Stimulated activated naive CD8-positive, alpha-beta T cell treated with anti-CD3 and anti-CD28 coated beads, Interleukin-15, Interleukin-2, amounts not matched to agents 100 ng/mL and 50 ng/mL, for 24 hours (primary cell): ENCODE measurements around the gene MYRFL.

Experiments
- H3K27ac Mint-ChIP-seq: one replicate; pipeline ENCODE4 v1.8.0; 2021; ENCODE audit warnings: mild to moderate bottlenecking, mixed read lengths
- H3K27me3 Mint-ChIP-seq: one replicate; pipeline ENCODE4 v1.8.0; 2021; ENCODE audit warnings: mixed read lengths
- H3K36me3 Mint-ChIP-seq: one replicate; pipeline ENCODE4 v1.8.0; 2021; ENCODE audit warnings: low read depth, mixed read lengths
- H3K4me1 Mint-ChIP-seq: one replicate; pipeline ENCODE4 v1.8.0; 2021; ENCODE audit warnings: low read depth, mixed read lengths
- H3K4me3 Mint-ChIP-seq: one replicate; pipeline ENCODE4 v1.8.0; 2021; ENCODE audit warnings: mild to moderate bottlenecking, mixed read lengths
- H3K9me3 Mint-ChIP-seq: one replicate; pipeline ENCODE4 v1.8.0; 2021; ENCODE audit warnings: mixed read lengths

Gene MYRFL

DNA sequence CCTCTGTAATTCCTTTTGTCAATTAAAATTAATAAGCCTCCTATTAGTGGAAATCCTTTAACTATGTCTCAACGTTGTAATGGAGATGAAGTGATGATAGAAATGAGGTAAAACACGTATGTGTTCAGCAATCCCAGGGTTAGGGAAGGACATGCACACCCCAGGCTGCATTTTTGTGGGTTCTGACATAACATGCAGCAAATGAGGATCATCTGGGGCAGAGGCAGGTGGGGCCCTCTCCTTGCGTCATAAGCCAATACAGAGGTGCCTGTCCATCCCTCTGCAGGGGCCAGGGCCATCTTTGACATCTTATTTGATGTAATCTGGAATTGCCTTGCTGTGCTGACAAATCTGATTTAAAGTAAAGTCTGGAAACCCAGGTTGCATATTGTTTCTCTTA is 73.2 kb downstream of the MYRFL start:
- H3K27ac Mint-ChIP-seq, result no peak overlapping the region
- no peak overlapping the region for H3K4me3 Mint-ChIP-seq
- no peaks in the 10 kb centered on the region for H3K9me3 Mint-ChIP-seq
- no peaks in the 10 kb centered on the region for H3K27me3 Mint-ChIP-seq
- H3K36me3 Mint-ChIP-seq, result no peaks in the 10 kb centered on the region
- H3K4me1 Mint-ChIP-seq, result no peaks in the 10 kb centered on the region

DNA sequence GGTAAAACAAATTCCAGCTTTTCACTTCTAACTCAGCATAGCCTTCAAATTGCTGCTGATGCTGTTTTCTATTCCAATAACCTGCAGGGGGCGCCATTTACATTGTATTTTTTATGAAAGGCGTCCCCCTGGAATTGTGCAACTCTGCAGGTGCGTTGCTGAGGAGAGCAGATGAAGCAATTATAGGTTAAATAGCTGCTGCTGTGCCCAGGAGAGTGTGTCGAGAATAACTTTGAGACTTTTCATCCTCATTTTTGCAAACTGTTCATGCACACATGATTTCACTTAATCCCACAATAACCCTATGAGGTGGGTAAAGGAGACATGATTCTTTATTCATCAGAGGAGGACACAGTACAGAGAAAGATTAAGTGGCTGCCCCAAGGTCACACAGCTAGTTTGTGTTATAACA is 75.7 kb downstream of the MYRFL start:
- no peaks in the 10 kb centered on the region for H3K36me3 Mint-ChIP-seq
- no peak overlapping the region for H3K4me3 Mint-ChIP-seq
- no peaks in the 10 kb centered on the region for H3K27me3 Mint-ChIP-seq
- H3K9me3 Mint-ChIP-seq, result no peaks in the 10 kb centered on the region
- no peaks in the 10 kb centered on the region for H3K4me1 Mint-ChIP-seq
- no peak overlapping the region for H3K27ac Mint-ChIP-seq

DNA sequence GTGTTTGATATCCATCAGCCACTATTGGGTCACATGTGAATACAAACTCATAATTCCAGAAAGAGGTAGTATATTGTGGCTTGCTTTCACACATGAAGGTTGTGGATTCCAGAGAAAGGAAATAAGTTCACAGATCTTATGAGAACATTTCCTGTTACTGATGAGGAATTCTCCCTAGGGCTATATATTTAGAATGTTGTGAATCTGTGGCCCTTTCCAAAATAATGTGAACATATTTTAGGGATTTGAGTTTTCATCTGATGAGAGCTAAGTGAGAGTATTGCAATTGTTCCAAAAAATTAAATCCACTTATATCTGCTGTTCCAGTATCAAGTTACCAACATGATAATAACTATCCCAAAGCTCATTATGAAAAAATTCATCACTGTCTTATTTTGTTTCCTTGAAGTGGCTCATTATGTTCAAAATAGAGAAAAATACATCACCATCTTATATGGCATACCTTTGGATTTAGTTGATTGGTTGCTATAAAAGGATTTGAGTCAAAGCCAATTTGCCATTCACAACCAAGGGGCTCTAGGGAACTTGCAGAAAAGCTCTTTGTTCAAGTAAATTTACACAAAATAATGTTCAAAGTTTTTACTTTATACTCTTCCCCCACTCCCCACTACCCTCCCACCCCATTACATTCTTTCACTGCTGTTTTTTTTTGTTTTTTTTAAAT is 76.3 kb downstream of the MYRFL start:
- Mint-ChIP-seq H3K27ac (no peak overlapping the region), H3K9me3 (no peaks in the 10 kb centered on the region), H3K27me3 (no peaks in the 10 kb centered on the region), H3K4me3 (no peak overlapping the region), H3K4me1 (no peaks in the 10 kb centered on the region), H3K36me3 (no peaks in the 10 kb centered on the region)

DNA sequence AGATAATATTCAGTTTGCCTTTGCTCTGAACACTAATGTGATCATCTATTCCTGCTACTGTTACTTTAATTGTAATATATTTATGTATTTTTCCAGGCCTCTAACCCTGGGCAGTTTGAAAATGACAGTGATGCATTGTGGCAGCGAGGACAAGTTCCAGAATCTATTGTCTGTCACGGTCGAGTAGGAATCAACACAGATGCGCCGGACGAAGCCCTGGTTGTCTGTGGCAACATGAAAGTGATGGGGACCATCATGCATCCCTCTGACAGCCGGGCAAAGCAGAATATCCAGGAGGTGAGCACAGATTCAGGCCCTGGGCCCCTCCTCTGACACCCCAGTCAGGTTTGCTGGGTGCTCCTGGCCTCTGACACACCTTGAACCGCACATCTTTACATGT is 78.5 kb downstream of the MYRFL start:
- Mint-ChIP-seq H3K27me3 (no peaks in the 10 kb centered on the region), H3K9me3 (no peaks in the 10 kb centered on the region), H3K27ac (no peak overlapping the region), H3K4me3 (no peak overlapping the region), H3K4me1 (no peaks in the 10 kb centered on the region), H3K36me3 (no peaks in the 10 kb centered on the region)

DNA sequence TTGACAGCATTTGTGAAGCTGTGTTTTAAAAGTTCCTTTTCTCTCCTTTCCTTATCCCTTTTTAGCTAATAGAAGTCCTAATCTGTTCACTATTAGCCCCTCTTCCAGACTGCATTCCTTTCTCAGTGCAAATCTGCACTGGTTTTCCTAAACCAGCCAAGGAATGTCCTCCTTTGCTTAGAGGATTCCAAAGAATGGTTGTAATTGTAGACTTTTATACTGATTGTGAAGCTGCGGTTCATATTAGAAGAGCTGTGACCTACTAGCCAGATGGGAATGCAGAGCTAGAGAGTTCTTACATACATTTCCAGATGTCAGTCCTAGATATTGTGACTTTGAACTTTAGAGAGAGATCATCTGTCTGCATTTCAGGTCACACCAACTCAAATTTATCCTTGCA is 79.8 kb downstream of the MYRFL start:
- no peaks in the 10 kb centered on the region for H3K4me1 Mint-ChIP-seq
- no peaks in the 10 kb centered on the region for H3K27me3 Mint-ChIP-seq
- no peak overlapping the region for H3K27ac Mint-ChIP-seq
- no peak overlapping the region for H3K4me3 Mint-ChIP-seq
- no peaks in the 10 kb centered on the region for H3K36me3 Mint-ChIP-seq
- no peaks in the 10 kb centered on the region for H3K9me3 Mint-ChIP-seq

DNA sequence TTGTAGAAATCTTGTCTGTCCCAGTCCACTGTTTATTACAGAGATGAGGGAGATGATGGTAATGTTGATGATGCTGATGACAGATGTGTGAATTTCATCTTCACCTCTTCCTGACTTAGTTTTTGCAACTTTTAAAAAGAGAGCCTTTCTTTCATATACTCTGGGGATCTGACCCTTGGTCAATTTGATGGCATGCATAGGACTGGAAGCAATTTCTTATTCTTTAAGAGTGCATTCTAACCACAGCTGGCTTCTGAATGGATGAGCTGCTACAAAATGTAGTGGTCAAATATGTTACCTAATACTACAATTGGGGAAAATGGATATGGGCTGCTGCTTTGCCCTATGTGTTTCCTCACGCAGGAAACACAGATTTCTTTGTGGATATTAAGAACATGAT is 80.8 kb downstream of the MYRFL start:
- no peak overlapping the region for H3K4me3 Mint-ChIP-seq
- H3K27me3 Mint-ChIP-seq, result no peaks in the 10 kb centered on the region
- no peaks in the 10 kb centered on the region for H3K36me3 Mint-ChIP-seq
- no peaks in the 10 kb centered on the region for H3K9me3 Mint-ChIP-seq
- no peaks in the 10 kb centered on the region for H3K4me1 Mint-ChIP-seq
- no peak overlapping the region for H3K27ac Mint-ChIP-seq

DNA sequence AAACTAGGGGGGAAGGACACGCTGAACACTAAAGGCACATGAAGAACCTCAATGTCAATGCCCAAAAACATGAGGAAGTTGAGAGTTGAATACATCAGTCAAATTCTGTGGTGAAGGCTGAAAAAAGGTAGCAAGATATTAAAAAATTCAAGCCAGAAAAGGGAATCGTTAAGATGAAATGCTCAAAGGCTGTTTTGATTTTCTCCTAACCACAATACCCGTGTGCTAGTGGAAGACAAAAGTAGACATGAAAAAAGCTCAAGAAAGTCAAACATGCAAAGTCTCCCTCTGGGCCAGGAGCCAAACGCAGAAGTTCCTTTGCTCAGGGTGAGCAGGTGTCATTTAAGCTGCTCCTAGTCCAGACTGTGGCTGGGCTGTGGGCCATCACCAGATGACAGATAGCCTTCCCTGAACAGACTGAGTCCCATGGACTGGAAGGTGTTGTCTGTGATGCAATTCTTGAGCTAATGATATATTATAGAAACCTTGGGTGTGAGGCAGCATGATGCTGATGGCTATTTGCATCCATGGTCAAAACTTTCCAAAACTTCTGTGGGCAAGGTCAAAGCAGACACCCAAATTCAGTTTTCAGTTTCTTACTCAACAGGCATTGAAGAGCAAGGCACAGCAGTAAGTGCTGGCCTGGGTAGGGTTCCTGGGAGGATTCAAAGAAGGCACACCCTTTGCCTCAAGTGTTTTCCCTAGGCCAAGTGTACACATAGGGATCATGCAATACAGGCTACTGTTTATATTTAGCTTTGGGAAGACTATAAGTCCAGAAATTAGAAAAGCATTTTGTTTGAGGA is 81.6 kb downstream of the MYRFL start:
- Mint-ChIP-seq H3K27me3 (no peaks in the 10 kb centered on the region), H3K4me1 (no peaks in the 10 kb centered on the region), H3K27ac (no peak overlapping the region), H3K36me3 (no peaks in the 10 kb centered on the region), H3K9me3 (no peaks in the 10 kb centered on the region), H3K4me3 (no peak overlapping the region)

DNA sequence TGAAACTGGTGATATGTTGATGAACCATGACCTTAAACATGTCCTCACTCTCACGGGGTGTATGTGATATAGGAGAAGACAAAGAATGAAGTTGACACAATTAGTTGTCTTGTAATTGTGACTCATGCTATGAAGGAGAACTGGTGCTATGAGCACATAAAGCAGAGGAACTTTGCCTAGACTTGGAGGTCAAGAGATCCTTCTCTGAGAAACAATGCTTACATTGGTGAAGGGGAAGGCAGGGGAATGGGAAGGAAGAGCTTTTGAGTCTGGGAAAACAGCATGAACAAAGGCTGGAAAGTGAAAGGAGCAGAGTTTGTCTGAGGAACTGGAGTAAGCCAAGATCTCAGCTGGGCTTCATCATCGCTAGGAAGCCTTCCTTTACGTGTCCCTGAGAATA is 83.2 kb downstream of the MYRFL start:
- Mint-ChIP-seq H3K36me3 (no peaks in the 10 kb centered on the region), H3K4me3 (no peak overlapping the region), H3K27ac (no peak overlapping the region), H3K27me3 (no peaks in the 10 kb centered on the region), H3K9me3 (no peaks in the 10 kb centered on the region), H3K4me1 (no peaks in the 10 kb centered on the region)

DNA sequence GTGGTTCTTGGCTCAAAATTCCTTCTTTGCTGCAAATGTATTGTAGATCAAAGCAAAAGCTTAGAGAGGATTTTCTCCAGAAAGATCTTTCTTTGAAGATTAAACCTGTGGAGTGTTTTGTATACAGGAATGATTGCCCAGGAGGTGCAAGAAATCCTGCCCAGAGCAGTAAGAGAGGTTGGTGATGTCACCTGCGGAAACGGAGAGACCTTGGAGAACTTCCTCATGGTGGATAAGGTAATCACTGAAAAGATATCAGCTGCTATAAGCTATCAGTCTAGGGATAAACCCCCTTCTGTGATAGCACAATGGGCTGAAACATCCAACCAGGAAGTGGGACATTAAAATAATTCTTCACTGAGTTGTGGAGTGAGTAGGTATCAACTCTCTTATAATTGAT is 85.7 kb downstream of the MYRFL start:
- Mint-ChIP-seq H3K9me3 (no peaks in the 10 kb centered on the region), H3K27me3 (peaks cover 4% of the 10 kb centered on the region), H3K4me1 (peaks cover 5% of the 10 kb centered on the region), H3K4me3 (no peak overlapping the region), H3K27ac (no peak overlapping the region), H3K36me3 (no peaks in the 10 kb centered on the region)

DNA sequence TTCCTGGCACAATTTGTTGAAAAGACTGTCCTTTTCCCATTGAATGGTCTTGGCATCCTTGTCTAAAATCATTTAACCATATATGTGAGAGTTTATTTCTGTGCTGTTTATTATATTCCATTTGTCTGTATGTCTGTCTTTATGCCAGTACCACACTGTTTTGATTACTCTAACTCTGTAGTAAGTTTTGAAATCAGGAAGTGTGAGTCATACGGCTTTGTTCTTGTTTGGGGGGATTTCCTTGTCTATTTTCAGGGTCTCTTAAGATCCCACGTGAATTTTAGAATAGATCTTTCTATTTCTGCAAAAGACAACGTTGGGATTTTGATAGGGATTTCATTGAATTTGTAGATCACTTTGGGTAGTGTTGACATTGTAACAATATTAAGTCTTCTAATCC is 88.5 kb downstream of the MYRFL start:
- Mint-ChIP-seq H3K27me3 (peaks cover 4% of the 10 kb centered on the region), H3K4me1 (peaks cover 5% of the 10 kb centered on the region), H3K4me3 (no peak overlapping the region), H3K27ac (no peak overlapping the region), H3K9me3 (no peaks in the 10 kb centered on the region), H3K36me3 (no peaks in the 10 kb centered on the region)

DNA sequence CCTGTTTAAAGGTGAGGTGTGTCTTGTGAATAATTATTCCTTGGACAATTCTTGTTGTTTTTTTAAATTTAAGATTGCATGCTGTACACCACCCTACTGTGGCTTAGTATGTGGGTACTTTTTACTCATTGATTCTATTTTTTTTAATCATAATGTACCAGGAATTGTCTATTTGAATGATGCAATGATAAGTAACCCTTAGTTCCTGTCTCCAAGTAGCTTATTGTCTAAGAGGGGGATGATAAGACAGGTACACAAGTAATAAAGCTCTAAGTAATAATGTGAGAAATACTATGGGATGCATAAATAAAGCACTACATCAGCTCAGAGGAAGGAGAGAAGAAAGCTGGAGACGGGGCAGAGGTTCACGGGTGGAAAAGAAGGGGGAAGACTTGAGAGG is 90.9 kb downstream of the MYRFL start:
- H3K4me3 Mint-ChIP-seq, result no peak overlapping the region
- H3K36me3 Mint-ChIP-seq, result no peaks in the 10 kb centered on the region
- no peaks in the 10 kb centered on the region for H3K9me3 Mint-ChIP-seq
- H3K4me1 Mint-ChIP-seq, result peaks cover 5% of the 10 kb centered on the region
- peaks cover 4% of the 10 kb centered on the region for H3K27me3 Mint-ChIP-seq
- H3K27ac Mint-ChIP-seq, result no peak overlapping the region

DNA sequence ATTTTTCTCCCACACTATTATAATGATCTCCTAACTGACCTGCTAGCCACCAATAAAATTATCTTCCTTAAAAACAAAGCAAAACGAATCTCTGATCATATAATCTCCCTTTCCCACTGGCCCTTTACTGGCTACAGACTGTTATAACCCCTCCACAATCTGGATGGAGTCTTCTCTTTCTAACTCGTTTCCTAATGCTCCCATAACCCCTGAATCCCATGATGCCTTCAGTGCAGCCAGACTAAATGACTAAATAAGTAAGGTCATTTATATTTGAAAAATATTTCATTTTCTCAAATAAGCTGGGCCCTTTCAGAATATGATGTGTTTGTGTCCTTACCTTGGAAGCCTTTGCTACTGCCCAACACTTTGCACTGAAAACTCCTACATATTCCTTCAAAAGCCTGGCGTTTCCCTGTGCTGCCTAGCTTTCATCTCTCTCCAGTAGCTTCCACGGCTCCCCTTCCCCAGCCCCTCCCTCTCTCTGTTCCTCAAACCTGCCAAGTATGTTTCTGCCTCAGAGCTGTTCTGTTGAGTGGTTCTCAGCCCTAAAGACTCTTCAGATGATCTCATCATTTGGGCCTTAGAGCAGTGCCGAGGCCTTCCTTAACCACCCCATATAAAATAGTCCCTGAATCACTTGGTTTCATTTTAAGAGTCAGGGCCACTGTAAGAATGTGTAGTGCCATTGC is 91.7 kb downstream of the MYRFL start:
- Mint-ChIP-seq H3K4me3 (no peak overlapping the region), H3K27me3 (peaks cover 4% of the 10 kb centered on the region), H3K27ac (no peak overlapping the region), H3K9me3 (no peaks in the 10 kb centered on the region), H3K36me3 (no peaks in the 10 kb centered on the region), H3K4me1 (peaks cover 5% of the 10 kb centered on the region)

DNA sequence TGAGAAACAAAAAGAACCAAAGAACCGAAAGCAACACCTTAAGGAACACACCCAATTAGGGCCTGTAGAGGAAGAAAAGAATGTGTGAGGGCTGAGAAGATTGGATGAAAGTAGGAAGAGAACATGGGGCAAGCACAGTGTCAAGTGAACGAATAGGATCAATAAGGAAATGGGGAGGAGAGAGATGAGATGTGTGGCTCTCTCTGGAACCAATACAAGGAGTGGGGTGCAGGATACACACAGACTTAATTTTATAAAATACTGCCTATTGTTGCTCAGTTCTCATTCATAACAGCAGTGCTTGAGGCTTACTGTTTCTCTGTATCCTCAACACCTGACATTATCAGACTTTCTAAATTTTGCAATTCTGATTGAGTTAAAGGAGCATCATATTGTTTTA is 93.3 kb downstream of the MYRFL start:
- Mint-ChIP-seq H3K36me3 (no peaks in the 10 kb centered on the region), H3K27me3 (peaks cover 3% of the 10 kb centered on the region), H3K4me3 (no peak overlapping the region), H3K27ac (no peak overlapping the region), H3K4me1 (peaks cover 5% of the 10 kb centered on the region), H3K9me3 (no peaks in the 10 kb centered on the region)

DNA sequence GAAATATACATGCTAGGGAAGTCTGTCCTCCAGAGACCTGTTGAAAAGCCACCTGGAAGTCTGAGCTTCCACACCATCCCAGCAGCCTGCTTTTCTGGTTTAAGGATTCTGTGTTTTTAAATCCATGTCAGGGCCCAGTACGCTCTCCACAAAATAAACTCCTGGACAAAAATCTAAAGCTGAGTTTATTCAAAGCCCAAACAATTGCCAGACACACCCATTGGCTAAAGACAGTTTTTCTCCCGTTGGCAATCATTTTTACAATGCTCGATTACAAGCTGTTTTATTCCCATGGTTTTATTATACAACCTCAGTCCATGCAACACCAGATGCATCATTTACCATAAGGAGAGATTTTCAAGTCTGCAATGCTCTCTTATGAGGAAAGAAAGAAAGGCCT is 94.5 kb downstream of the MYRFL start:
- H3K9me3 Mint-ChIP-seq, result no peaks in the 10 kb centered on the region
- no peaks in the 10 kb centered on the region for H3K4me1 Mint-ChIP-seq
- peaks cover 4% of the 10 kb centered on the region for H3K27me3 Mint-ChIP-seq
- H3K36me3 Mint-ChIP-seq, result no peaks in the 10 kb centered on the region
- H3K4me3 Mint-ChIP-seq, result no peak overlapping the region
- no peak overlapping the region for H3K27ac Mint-ChIP-seq

DNA sequence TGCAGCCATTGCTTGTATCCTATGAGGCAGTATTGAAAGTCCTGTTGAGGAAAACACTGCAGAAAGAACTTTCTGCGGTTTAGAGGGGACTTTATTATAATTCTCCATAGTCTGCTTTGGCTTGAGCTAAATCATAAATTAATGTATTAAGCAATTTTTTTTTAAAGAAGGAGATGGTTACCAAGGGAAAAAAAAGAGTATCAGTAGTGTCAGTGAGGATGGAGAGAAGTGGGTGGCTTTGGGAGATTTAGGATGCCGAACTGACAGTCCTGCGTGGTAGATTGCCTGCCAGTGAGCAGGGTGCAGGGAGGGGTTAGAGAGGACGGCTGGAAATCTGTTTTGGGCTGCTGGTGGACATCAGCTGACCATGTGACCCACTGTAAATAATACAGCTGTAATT is 96.8 kb downstream of the MYRFL start:
- no peak overlapping the region for H3K4me3 Mint-ChIP-seq
- H3K4me1 Mint-ChIP-seq, result no peaks in the 10 kb centered on the region
- H3K36me3 Mint-ChIP-seq, result no peaks in the 10 kb centered on the region
- peaks cover 4% of the 10 kb centered on the region for H3K27me3 Mint-ChIP-seq
- no peaks in the 10 kb centered on the region for H3K9me3 Mint-ChIP-seq
- no peak overlapping the region for H3K27ac Mint-ChIP-seq
